Ovary (tissue), 9 donors: ENCODE results near the gene NUDT8. TPM values are rescaled to one million over a fixed set of nuclear protein-coding genes. Genes with fewer than 3 reads are reported as not detected.

Experiments
- DNase-seq, 5 donors: peaks; one replicate each; pipeline ENCODE4 v3.0.0-alpha.2; 2019 to 2020
- H3K27ac ChIP-seq, 2 donors: fragments of 200-600 bp; one replicate each; pipeline versions ENCODE4 v1.5.1 to v1.8.0; 2019 to 2022
- H3K27me3 ChIP-seq: fragments of 200-600 bp; one replicate; pipeline ENCODE4 v1.8.0; 2022
- H3K36me3 ChIP-seq: fragments of 200-600 bp; sonication (generic); one replicate; pipeline ENCODE4 v1.5.1; 2019
- H3K4me1 ChIP-seq: one replicate; pipeline ENCODE4 v1.8.1; 2013; ENCODE audit warnings: mild to moderate bottlenecking, moderate library complexity; ENCODE audit not compliant: insufficient read depth
- H3K4me3 ChIP-seq: fragments of 200-600 bp; sonication (generic); one replicate; pipeline ENCODE4 v1.5.1; 2017
- H3K9me3 ChIP-seq, 2 donors: fragments of 200-600 bp in 1 of 2; sonication (generic) in 1 of 2; one replicate each; pipeline versions ENCODE4 v1.5.1 to v1.8.1; 2013 to 2019; ENCODE audit warnings: mild to moderate bottlenecking in 1 of 2, moderate library complexity in 1 of 2
- CTCF ChIP-seq, 3 donors: fragments of 450-650 bp in 2 of 3; fragments of 200-600 bp in 1 of 3; IDR thresholded peaks; one replicate each; pipeline versions ENCODE4 v1.5.1 to v1.8.0; 2016 to 2022; ENCODE audit warnings: antibody characterized with exemption in 3 of 3, mild to moderate bottlenecking in 1 of 3
- EP300 ChIP-seq: sonication (generic); formaldehyde crosslinking; IDR thresholded peaks from one replicate; pipeline ENCODE4 v1.6.1; 2017; ENCODE audit warnings: antibody characterized with exemption
- POLR2A ChIP-seq: fragments of 450-650 bp; IDR thresholded peaks from one replicate; pipeline ENCODE4 v1.6.1; 2017; ENCODE audit warnings: antibody characterized with exemption, mild to moderate bottlenecking, moderate library complexity
- WGBS, 3 donors: extraction: QIAGEN DNeasy Blood & Tissue Kit in 1 of 3; methylation state at CpG; one replicate each; pipeline versions ENCODE4 v1.1.5 to v1.1.7; 2013 to 2017; 5-methylcytosine and 5-hydroxymethylcytosine counted together
- intact Hi-C, 4 donors: fragments of 100-400 bp; cut with DNase I; formaldehyde crosslinking; loops; one replicate each; pipeline versions ENCODE4 v1.11.0 to v1.15.1; 2022 to 2023
- polyA plus RNA-seq, 2 donors: library from polyadenylated mRNA; stranded (reverse); fragments of 200-250 nt in 1 of 2; fragments of 350-450 nt in 1 of 2; fragmentation: Illumina TruSeq in 1 of 2; extraction: RNeasy Lipid Tissue Mini Kit (QIAGEN cat#74804) in 1 of 2; gene quantifications; one replicate each; pipeline ENCODE4 v1.2.3, GENCODE V29; 2013 to 2014
- total RNA-seq, 7 donors: library from RNA; depleted of rRNA in 2 of 7; stranded (reverse); fragments of >200 nt in 2 of 7; fragmentation: NEBNext Ultra II Directional in 3 of 7; extraction: Animal tissue kit (Norgen Biotek cat#: 25700) in 3 of 7; gene quantifications; one replicate each; pipeline versions ENCODE4 v1.1.0 to v1.2.4, GENCODE V29; 2016 to 2023
- donor health status: DM: no; HTN: no; CAD: no; lungs with moderate emphysema.
- donor health status: DM: no; HTN: no; CAD: no.
- donor health status: Bipolar disorder and iron deficiency.
- donor health status: DM: yes; HTN: yes; CAD: no.
- donor health status: DM: no; HTN: no; CAD: no.
- donor health status: DM: yes; HTN: yes; CAD: no.

The NUDT8 gene
- total and polyA plus RNA-seq, 9 donors, result 5.0 to 10.5 (median 7.3) TPM; not detected in 1

DNA sequence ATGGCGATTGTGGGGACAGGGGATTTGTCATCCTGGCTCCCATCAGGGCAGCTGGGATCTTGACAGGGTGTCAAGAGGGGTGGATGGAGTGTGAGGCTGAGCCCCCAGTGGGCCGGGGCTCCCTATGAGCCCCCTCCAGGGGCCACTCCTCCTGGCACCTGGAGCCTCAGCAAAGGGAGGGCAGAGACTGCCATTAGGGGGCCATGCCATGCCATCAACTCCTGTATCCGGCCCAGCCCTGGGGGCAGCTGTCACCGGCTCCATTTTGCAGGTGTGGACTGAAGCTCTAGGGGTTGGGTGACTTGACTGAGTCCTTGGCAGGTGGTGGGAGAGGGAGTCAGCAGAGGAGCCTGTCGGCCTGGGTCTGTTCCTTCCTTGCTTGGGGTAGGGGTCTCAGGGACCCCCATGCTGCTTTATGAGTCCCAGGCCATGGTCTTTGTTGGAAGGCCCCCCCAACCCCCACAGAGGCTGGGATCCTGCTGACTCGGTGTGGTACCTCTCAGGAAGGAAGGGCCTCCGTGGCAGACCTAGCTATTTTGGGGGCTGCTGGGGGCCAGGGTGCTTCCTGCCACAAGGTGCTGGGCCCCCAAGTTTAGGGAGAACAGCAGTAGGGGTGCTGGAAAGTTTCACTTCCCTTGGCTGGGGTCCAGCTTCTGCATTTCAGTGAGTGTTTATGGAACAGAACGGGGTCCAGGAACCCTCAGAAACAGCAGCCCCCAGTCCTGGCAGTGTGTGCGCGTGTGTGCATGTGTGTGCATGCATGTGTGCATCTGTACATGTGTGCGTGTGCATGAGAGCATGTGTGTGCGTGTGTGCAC lies 19.3 kb upstream of the NUDT8 start:
- 64 to 76% (median 76%) methylated on average over 12 of the region's 12 CpGs for WGBS, 3 donors
- intact Hi-C loops, result no loop called here
- DNase-seq, result peak in 1 of 5 donors; percentile 12

GRCh38 chr11:67648140-67648795 lies 18.5 kb upstream of the NUDT8 start:
- DNase-seq, result no peak
- WGBS, 3 donors, result 64 to 65% (median 64%) methylated on average over 12 of the region's 12 CpGs
- no peak for TF ChIP-seq CTCF (IDR thresholded peaks at IDR 0.05)
- no peak for TF ChIP-seq POLR2A
- no peak for TF ChIP-seq EP300

More for the DNA sequence above, 19.3 kb upstream of the NUDT8 start:
- Histone ChIP-seq H3K4me3 (no peak overlapping the region), H3K27me3 (no peaks in the 10 kb centered on the region), H3K4me1 (no peaks in the 10 kb centered on the region), H3K9me3 (no peaks in the 10 kb centered on the region), H3K36me3 (no peaks in the 10 kb centered on the region), H3K27ac (no peak overlapping the region)
- TF ChIP-seq EP300, result no peak
- TF ChIP-seq CTCF (IDR thresholded peaks at IDR 0.05), result no peak
- no peak for TF ChIP-seq POLR2A

GRCh38 chr11:67647471-67647870 lies 17.7 kb upstream of the NUDT8 start:
- Histone ChIP-seq H3K27me3 (no peaks in the 10 kb centered on the region), H3K4me3 (no peak overlapping the region), H3K9me3 (no peaks in the 10 kb centered on the region), H3K4me1 (no peaks in the 10 kb centered on the region), H3K27ac (no peak overlapping the region), H3K36me3 (no peaks in the 10 kb centered on the region)
- DNase-seq, result peak in 1 of 5 donors; percentile 10
- intact Hi-C loops, result no loop called here
- TF ChIP-seq CTCF (IDR thresholded peaks at IDR 0.05) (no peak), EP300 (no peak), POLR2A (no peak)
- 62 to 77% (median 66%) methylated on average over 14 to 15 of the region's 15 CpGs for WGBS, 3 donors

More at GRCh38 chr11:67648140-67648795, 18.5 kb upstream of the NUDT8 start:
- H3K27ac ChIP-seq, result no peak overlapping the region
- intact Hi-C loops, result no loop called here
- no peaks in the 10 kb centered on the region for H3K36me3 ChIP-seq
- no peak overlapping the region for H3K4me3 ChIP-seq
- H3K9me3 ChIP-seq, result no peaks in the 10 kb centered on the region
- no peaks in the 10 kb centered on the region for H3K27me3 ChIP-seq
- no peaks in the 10 kb centered on the region for H3K4me1 ChIP-seq

GRCh38 chr11:67646535-67647336 lies 17.0 kb upstream of the NUDT8 start:
- peak in 1 of 5 donors; percentile 11 for DNase-seq
- Histone ChIP-seq H3K9me3 (no peaks in the 10 kb centered on the region), H3K36me3 (no peaks in the 10 kb centered on the region), H3K4me1 (no peaks in the 10 kb centered on the region), H3K4me3 (no peak overlapping the region), H3K27me3 (no peaks in the 10 kb centered on the region), H3K27ac (no peak overlapping the region)
- 78 to 86% (median 82%) methylated on average over 24 of the region's 24 CpGs for WGBS, 3 donors
- intact Hi-C loops, result no loop called here
- TF ChIP-seq EP300, result no peak
- TF ChIP-seq POLR2A, result no peak
- no peak for TF ChIP-seq CTCF (IDR thresholded peaks at IDR 0.05)
